ENCODE data around the gene TMEM233.

Gene TMEM233

GRCh38 chr12:119683413-119683812, 89.8 kb downstream of the TMEM233 start:
- no peak for DNase-seq

DNA sequence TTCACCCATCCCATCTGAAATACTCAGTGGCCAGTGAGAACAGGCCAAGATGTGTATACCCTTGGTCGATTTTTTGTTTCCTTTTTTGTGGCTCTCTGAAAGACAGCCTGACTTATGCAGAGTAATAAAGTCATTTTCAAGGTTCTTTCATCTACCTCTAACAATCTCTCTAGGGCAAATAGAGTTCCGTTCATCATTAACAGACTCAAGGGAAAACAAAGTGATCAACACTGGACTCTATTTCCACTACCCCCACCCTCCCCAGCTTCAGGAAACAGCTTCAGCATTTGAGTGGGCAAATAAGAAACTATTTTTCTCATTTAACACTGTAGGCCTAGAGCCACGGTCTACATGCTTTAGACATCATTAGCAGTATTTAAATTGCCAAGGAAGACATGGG, 90.2 kb downstream of the TMEM233 start:
- DNase-seq: no peak

DNA sequence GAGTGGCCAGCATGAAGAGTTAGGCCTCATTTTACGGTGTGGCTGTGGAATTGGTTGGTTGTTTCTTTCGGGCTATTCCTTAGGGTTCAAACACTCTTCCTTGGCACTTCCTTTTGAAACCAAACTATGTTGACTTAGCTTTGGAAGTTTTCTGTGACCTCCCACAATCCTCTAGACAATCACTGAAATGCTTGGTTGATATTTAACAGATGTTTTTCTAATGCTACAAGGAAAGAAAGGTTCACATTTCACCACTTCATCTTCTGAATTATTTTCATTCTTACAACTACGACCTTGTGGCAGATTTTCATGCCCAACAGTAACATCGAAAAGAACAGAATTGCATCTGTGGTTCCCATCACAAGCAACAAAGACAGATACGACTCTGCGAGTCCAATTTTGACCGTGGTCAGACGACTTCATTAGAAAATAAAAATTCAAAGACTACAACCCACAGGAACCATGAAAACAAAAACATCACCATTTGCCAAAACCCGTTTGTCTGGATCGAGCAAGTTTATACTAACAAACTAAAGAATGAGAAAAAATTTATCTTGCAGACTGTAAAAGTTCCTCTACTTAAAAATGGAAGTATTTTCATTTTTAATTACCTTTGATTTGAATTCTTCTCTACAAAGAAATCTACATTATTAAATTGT, 91.3 kb downstream of the TMEM233 start:
- no peak for DNase-seq

- no peak for DNase-seq
Measured at GRCh38 chr12:119685375-119685774, 91.8 kb downstream of the TMEM233 start.

GRCh38 chr12:119686355-119686754, 92.8 kb downstream of the TMEM233 start:
- no peak for DNase-seq

GRCh38 chr12:119686776-119687175, 93.2 kb downstream of the TMEM233 start:
- no peak for DNase-seq

GRCh38 chr12:119687406-119687805, 93.8 kb downstream of the TMEM233 start:
- DNase-seq: no peak

- DNase-seq: no peak
Measured at GRCh38 chr12:119687879-119688278, 94.3 kb downstream of the TMEM233 start.

DNA sequence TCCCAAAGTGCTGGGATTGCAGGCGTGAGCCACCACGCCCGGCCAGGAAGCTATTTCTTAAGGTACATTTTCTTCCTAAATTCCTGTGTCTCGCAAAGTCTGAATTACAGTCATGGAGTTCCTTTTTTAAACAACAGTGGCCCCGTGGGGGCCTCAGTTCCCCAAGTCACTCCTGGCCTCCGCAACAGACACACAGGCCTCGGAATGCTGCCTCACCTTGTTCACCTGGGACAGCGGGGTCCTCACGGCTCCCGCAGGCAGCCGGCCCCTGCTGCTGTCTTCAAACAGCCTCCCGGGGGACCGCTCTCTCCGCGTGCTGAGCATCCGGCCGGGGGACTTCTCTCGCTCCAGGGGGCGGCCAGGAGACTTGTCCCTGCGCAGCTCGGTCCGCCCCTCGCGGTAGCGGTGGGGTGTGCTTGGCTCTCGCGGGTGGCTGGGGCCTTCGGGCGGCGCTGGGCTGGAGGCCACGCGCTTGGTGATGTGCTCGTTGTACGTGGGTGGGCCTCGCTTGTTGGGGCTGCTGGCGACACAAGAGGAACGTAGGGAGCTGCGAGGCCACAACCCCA, 96.4 kb downstream of the TMEM233 start:
- no peak for DNase-seq

- no peak for DNase-seq
Measured at GRCh38 chr12:119691202-119691810, 97.7 kb downstream of the TMEM233 start.

DNA sequence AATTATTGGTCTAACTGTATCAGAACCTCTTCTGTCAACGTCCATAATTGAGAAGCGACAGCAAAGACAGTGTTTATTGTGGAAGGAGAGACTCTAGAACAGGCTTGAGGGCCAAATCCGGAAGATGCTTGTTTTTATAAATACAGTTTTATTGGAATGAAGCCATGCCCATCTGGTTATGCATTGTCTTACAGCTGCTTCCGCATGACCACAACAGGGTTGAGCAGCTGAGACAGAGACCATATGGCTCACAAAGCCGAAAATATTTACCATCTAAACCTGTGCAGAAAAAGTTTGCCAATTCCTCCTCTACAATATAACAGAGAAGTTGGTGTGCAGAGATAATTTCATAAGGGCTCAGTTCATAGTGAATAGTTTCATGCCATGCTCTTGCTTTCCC, 98.8 kb downstream of the TMEM233 start:
- no peak for DNase-seq

Data from Kasumi-1 (cell line).